Thoracic aorta (tissue), 2 donors: ENCODE results near the gene MED13L. TPM values are rescaled to one million over a fixed set of nuclear protein-coding genes. Genes with fewer than 3 reads are reported as not detected.

ENCODE experiments used
- ATAC-seq: fragments of 150-250 bp; one replicate; pipeline ENCODE4 v1.8.0; 2017; ENCODE audit warnings: low read depth; ENCODE audit not compliant: insufficient number of reproducible peaks, low FRiP score
- DNase-seq: peaks from one replicate; pipeline ENCODE4 v3.0.0-alpha.2; 2020; ENCODE audit warnings: low spot score
- H3K27ac ChIP-seq, 2 donors: fragments of 200-600 bp; sonication (generic); 1 replicate in 1 of 2; 2 replicates in 1 of 2; pipeline ENCODE4 v1.5.1; 2016; ENCODE audit warnings: mild to moderate bottlenecking in 2 of 2, moderate library complexity in 2 of 2
- H3K27me3 ChIP-seq: fragments of 200-600 bp; sonication (generic); replicated peaks from 2 replicates; pipeline ENCODE4 v1.6.0; 2016; ENCODE audit warnings: mild to moderate bottlenecking; ENCODE audit not compliant: insufficient read depth
- H3K36me3 ChIP-seq: fragments of 200-600 bp; sonication (generic); one replicate; pipeline ENCODE4 v1.5.1; 2016
- H3K4me1 ChIP-seq, 2 donors: fragments of 200-600 bp; sonication (generic); 1 replicate in 1 of 2; 2 replicates in 1 of 2; pipeline versions ENCODE4 v1.5.1 to v1.6.0; 2016; ENCODE audit warnings: low read depth in 2 of 2, mild to moderate bottlenecking in 1 of 2; ENCODE audit not compliant: control insufficient read depth in 1 of 2
- H3K4me3 ChIP-seq: fragments of 200-600 bp; sonication (generic); 2 replicates; pipeline ENCODE4 v1.5.1; 2016; ENCODE audit warnings: mild to moderate bottlenecking
- H3K9me3 ChIP-seq: fragments of 200-600 bp; sonication (generic); 2 replicates; pipeline ENCODE4 v1.5.1; 2016
- total RNA-seq, 2 donors: library from RNA; depleted of rRNA; stranded (reverse); fragments of >200 nt; gene quantifications; one replicate each; pipeline versions ENCODE4 v1.1.0 to v1.2.3, GENCODE V29; 2016
- TF ChIP-seq, protein P1 (sequence below): fragments of 200-600 bp; sonication (generic); IDR thresholded peaks from one replicate; pipeline ENCODE4 v1.5.1; 2019; ENCODE audit warnings: antibody characterized with exemption

MED13L gene
- total RNA-seq, 2 donors from 2014 or later = 186 to 221 TPM

DNA sequence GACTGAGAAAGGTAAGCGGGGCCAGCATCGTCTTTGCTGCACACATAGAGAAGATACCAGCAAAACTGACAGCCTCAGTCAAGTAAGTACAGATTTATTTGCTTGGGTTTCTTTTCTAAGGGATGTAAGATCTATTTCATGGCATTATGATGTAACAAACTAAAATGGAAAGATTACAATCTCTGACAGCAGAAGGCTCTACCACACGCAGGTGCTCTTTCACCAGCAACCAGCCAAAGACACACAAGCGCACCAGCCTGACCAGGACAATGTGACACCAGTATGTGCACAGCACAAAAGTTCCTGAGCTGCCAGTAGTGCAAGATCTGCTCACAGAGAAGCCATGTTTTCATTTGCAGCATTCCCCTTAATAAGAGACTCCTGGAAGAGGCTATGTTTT, 311.1 kb downstream of the MED13L start:
- H3K27ac ChIP-seq = no peak overlapping the region
- DNase-seq (no peak), ATAC-seq (no peak)
- H3K36me3 ChIP-seq = peaks cover 37% of the 10 kb centered on the region
- no peaks in the 10 kb centered on the region for H3K27me3 ChIP-seq
- no peaks in the 10 kb centered on the region for H3K9me3 ChIP-seq
- H3K4me1 ChIP-seq = peaks cover 14 to 32% of the 10 kb centered on the region in 2 donors
- H3K4me3 ChIP-seq = no peak overlapping the region
- TF ChIP-seq, protein P1, sequence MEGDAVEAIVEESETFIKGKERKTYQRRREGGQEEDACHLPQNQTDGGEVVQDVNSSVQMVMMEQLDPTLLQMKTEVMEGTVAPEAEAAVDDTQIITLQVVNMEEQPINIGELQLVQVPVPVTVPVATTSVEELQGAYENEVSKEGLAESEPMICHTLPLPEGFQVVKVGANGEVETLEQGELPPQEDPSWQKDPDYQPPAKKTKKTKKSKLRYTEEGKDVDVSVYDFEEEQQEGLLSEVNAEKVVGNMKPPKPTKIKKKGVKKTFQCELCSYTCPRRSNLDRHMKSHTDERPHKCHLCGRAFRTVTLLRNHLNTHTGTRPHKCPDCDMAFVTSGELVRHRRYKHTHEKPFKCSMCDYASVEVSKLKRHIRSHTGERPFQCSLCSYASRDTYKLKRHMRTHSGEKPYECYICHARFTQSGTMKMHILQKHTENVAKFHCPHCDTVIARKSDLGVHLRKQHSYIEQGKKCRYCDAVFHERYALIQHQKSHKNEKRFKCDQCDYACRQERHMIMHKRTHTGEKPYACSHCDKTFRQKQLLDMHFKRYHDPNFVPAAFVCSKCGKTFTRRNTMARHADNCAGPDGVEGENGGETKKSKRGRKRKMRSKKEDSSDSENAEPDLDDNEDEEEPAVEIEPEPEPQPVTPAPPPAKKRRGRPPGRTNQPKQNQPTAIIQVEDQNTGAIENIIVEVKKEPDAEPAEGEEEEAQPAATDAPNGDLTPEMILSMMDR = no peak

DNA sequence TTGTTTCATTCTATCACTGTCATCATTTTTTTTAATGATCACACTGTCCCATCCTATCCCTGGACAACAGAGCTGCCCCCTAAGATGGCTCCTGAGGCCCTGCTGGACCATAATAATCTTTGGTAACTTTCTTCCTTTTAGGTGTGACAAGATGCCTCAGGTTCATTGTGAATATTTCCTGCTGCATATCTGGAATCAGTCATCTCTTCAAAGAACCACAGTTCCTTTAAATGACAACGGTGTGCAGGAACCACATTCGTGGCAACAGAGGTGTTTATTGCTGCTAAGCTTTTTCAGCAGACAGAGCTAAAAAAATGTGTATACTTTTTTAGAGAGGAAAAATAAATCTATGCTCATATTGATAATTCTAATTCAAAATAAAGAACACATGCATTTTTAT, 312.9 kb downstream of the MED13L start:
- Histone ChIP-seq H3K9me3 (no peaks in the 10 kb centered on the region), H3K27ac (no peak overlapping the region), H3K4me3 (no peak overlapping the region), H3K4me1 (peaks cover 14 to 29% of the 10 kb centered on the region in 2 donors), H3K36me3 (peaks cover 39% of the 10 kb centered on the region), H3K27me3 (no peaks in the 10 kb centered on the region)
- ATAC-seq (no peak), DNase-seq (no peak)
- TF ChIP-seq, protein P1 = no peak

DNA sequence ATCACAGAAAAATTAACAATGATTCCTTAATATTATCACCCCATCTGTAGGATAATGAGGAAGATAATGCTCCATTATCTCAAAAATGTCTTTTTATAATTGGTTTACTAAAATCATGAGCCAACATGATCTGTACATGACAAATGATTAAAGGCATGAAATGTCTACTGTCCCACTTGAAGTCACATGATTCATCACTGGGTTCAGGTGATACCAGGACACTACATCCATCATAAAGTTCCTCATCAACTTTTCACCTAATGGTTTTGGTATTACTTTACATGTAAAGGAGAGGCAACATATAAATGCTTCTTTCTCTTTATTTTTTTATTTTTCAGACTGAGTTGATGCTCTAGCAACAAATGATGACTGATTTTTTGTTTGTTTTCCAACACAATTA, 313.3 kb downstream of the MED13L start:
- Histone ChIP-seq H3K4me1 (peaks cover 14 to 29% of the 10 kb centered on the region in 2 donors), H3K27ac (no peak overlapping the region), H3K27me3 (no peaks in the 10 kb centered on the region), H3K4me3 (no peak overlapping the region), H3K36me3 (peaks cover 39% of the 10 kb centered on the region), H3K9me3 (no peaks in the 10 kb centered on the region)
- ATAC-seq (no peak), DNase-seq (no peak)
- TF ChIP-seq, protein P1 = no peak

DNA sequence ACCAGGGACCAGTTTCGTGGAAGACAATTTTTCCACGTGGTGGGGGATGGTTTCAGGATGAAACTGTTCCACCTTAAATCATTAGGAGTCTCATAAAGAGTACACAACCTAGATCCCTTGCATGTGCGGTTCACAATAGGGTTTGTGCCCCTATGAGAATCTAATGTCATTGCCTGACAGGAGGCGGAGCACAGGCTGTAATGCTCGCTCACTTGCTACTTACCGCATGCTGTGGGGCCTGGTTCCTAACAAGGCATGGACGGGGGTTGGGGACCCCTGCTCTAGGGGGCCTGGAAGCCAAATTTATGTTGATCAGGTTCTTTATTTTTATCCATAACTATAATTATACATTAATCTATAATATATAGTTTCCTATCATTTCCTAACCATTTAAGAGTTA, 315.3 kb downstream of the MED13L start:
- Histone ChIP-seq H3K27me3 (no peaks in the 10 kb centered on the region), H3K4me1 (peaks cover 14 to 29% of the 10 kb centered on the region in 2 donors), H3K9me3 (no peaks in the 10 kb centered on the region), H3K27ac (peak overlapping the region in 1 of 2 donors; percentile 60), H3K4me3 (no peak overlapping the region), H3K36me3 (peaks cover 45% of the 10 kb centered on the region)
- TF ChIP-seq, protein P1 = no peak
- ATAC-seq (no peak), DNase-seq (no peak)

DNA sequence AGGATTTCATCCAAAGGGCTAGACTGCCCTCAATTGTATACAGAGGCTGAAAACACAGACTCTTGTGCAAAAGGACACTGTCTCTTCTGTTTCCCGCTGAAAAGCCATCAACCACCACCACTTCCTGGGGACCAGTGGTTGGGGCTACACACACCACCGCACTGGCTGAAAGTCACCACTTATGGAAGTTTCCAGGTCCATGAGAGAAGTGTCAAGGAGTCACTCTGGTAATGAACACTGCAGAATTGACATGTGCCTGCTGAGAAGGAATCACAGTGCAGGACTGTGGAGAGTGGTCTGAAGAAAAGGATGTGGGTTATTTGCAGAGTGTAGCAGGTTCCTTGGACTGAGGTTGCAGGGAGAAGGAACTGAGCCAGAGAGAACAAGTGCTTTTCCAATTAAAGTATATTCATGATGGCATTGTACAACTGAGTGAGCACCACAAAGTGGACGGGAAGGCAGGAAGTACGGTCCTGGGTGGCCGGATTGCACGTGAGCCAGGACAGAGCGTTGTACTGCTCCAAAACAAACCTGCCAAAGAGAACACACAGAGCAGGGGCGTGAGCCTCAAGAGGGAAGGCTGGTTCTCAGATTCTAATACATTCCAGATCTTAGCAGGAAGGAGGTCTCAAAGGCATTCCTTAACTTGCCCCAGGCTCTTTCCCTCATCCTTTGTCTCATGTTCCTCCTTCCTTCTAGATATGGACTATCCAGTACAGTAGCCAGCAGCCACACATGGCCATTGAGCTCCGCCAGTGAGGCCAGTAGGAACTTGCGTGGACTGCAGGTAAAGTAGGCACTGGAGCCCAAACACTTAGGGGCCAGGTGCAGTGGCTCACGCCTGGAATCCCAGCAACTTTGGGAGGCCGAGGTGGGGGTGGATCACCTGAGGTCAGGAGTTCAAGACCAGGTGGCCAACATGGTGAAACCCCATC, 316.4 kb downstream of the MED13L start:
- ATAC-seq (no peak), DNase-seq (no peak)
- H3K4me1 ChIP-seq = peaks cover 14 to 29% of the 10 kb centered on the region in 2 donors
- H3K4me3 ChIP-seq = no peak overlapping the region
- TF ChIP-seq, protein P1 = no peak
- H3K27ac ChIP-seq = no peak overlapping the region
- no peaks in the 10 kb centered on the region for H3K27me3 ChIP-seq
- peaks cover 41% of the 10 kb centered on the region for H3K36me3 ChIP-seq
- no peaks in the 10 kb centered on the region for H3K9me3 ChIP-seq
